Ovary (tissue), 9 donors: Measurements from ENCODE around the gene TRPV4. TPM values are rescaled to one million over a fixed set of nuclear protein-coding genes. Genes with fewer than 3 reads are reported as not detected.
"Not testable (repeated sequence)": the region's sequence is repeated elsewhere in the genome, so short reads cannot be mapped to it uniquely, and the experiment has no call there.

ENCODE experiments used
- DNase-seq, 5 donors: peaks; one replicate each; pipeline ENCODE4 v3.0.0-alpha.2; 2019 to 2020
- H3K27ac ChIP-seq, 2 donors: fragments of 200-600 bp; one replicate each; pipeline versions ENCODE4 v1.5.1 to v1.8.0; 2019 to 2022
- H3K27me3 ChIP-seq: fragments of 200-600 bp; one replicate; pipeline ENCODE4 v1.8.0; 2022
- H3K36me3 ChIP-seq: fragments of 200-600 bp; sonication (generic); one replicate; pipeline ENCODE4 v1.5.1; 2019
- H3K4me1 ChIP-seq: one replicate; pipeline ENCODE4 v1.8.1; 2013; ENCODE audit warnings: mild to moderate bottlenecking, moderate library complexity; ENCODE audit not compliant: insufficient read depth
- H3K4me3 ChIP-seq: fragments of 200-600 bp; sonication (generic); one replicate; pipeline ENCODE4 v1.5.1; 2017
- H3K9me3 ChIP-seq, 2 donors: fragments of 200-600 bp in 1 of 2; sonication (generic) in 1 of 2; one replicate each; pipeline versions ENCODE4 v1.5.1 to v1.8.1; 2013 to 2019; ENCODE audit warnings: mild to moderate bottlenecking in 1 of 2, moderate library complexity in 1 of 2
- EP300 ChIP-seq: sonication (generic); formaldehyde crosslinking; IDR thresholded peaks from one replicate; pipeline ENCODE4 v1.6.1; 2017; ENCODE audit warnings: antibody characterized with exemption
- POLR2A ChIP-seq: fragments of 450-650 bp; IDR thresholded peaks from one replicate; pipeline ENCODE4 v1.6.1; 2017; ENCODE audit warnings: antibody characterized with exemption, mild to moderate bottlenecking, moderate library complexity
- WGBS, 3 donors: extraction: QIAGEN DNeasy Blood & Tissue Kit in 1 of 3; methylation state at CpG; one replicate each; pipeline versions ENCODE4 v1.1.5 to v1.1.7; 2013 to 2017; 5-methylcytosine and 5-hydroxymethylcytosine counted together
- intact Hi-C, 4 donors: fragments of 100-400 bp; cut with DNase I; formaldehyde crosslinking; loops; one replicate each; pipeline versions ENCODE4 v1.11.0 to v1.15.1; 2022 to 2023
- polyA plus RNA-seq, 2 donors: library from polyadenylated mRNA; stranded (reverse); fragments of 200-250 nt in 1 of 2; fragments of 350-450 nt in 1 of 2; fragmentation: Illumina TruSeq in 1 of 2; extraction: RNeasy Lipid Tissue Mini Kit (QIAGEN cat#74804) in 1 of 2; gene quantifications; one replicate each; pipeline ENCODE4 v1.2.3, GENCODE V29; 2013 to 2014
- total RNA-seq, 7 donors: library from RNA; depleted of rRNA in 2 of 7; stranded (reverse); fragments of >200 nt in 2 of 7; fragmentation: NEBNext Ultra II Directional in 3 of 7; extraction: Animal tissue kit (Norgen Biotek cat#: 25700) in 3 of 7; gene quantifications; one replicate each; pipeline versions ENCODE4 v1.1.0 to v1.2.4, GENCODE V29; 2016 to 2023
- TF ChIP-seq, protein P1 (sequence below), 3 donors: fragments of 450-650 bp in 2 of 3; fragments of 200-600 bp in 1 of 3; IDR thresholded peaks; one replicate each; pipeline versions ENCODE4 v1.5.1 to v1.8.0; 2016 to 2022; ENCODE audit warnings: antibody characterized with exemption in 3 of 3, mild to moderate bottlenecking in 1 of 3
- donor health status: DM: no; HTN: no; CAD: no; lungs with moderate emphysema.
- donor health status: DM: no; HTN: no; CAD: no.
- donor health status: Bipolar disorder and iron deficiency.
- donor health status: DM: yes; HTN: yes; CAD: no.
- donor health status: DM: no; HTN: no; CAD: no.
- donor health status: DM: yes; HTN: yes; CAD: no.

Gene TRPV4
- total and polyA plus RNA-seq, 9 donors: 0.12 to 2.4 (median 0.49) TPM; not detected in 1

DNA sequence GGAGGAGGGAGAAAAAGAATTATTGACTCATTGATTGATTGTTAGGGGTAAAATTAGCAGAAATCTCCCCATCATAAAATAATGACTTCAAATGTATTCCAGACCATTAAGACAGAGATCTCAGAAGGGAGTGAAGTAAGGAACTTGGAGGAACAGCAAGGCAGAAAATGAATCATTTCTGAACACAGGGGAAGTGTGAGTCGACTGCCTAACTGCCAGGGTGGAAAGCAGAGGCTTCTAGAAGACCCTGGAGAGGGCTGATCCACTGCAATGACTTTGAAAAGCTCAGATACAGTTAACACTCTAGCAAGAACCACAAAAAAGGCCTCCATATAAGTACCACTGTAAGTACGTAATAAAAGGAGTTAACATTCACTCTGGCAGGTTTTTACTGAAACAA, 37.5 kb upstream of the TRPV4 start:
- TF ChIP-seq POLR2A (no peak), EP300 (no peak)
- TF ChIP-seq, protein P1, sequence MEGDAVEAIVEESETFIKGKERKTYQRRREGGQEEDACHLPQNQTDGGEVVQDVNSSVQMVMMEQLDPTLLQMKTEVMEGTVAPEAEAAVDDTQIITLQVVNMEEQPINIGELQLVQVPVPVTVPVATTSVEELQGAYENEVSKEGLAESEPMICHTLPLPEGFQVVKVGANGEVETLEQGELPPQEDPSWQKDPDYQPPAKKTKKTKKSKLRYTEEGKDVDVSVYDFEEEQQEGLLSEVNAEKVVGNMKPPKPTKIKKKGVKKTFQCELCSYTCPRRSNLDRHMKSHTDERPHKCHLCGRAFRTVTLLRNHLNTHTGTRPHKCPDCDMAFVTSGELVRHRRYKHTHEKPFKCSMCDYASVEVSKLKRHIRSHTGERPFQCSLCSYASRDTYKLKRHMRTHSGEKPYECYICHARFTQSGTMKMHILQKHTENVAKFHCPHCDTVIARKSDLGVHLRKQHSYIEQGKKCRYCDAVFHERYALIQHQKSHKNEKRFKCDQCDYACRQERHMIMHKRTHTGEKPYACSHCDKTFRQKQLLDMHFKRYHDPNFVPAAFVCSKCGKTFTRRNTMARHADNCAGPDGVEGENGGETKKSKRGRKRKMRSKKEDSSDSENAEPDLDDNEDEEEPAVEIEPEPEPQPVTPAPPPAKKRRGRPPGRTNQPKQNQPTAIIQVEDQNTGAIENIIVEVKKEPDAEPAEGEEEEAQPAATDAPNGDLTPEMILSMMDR (IDR thresholded peaks at IDR 0.05): no peak
- no peaks in the 10 kb centered on the region for H3K4me1 ChIP-seq
- H3K27me3 ChIP-seq: no peaks in the 10 kb centered on the region
- H3K4me3 ChIP-seq: no peak overlapping the region
- 67 to 79% (median 76%) methylated on average over 2 of the region's 2 CpGs for WGBS, 3 donors
- H3K36me3 ChIP-seq: no peaks in the 10 kb centered on the region
- intact Hi-C loops: no loop called here
- H3K27ac ChIP-seq: no peak overlapping the region
- no peaks in the 10 kb centered on the region for H3K9me3 ChIP-seq
- DNase-seq: no peak

DNA sequence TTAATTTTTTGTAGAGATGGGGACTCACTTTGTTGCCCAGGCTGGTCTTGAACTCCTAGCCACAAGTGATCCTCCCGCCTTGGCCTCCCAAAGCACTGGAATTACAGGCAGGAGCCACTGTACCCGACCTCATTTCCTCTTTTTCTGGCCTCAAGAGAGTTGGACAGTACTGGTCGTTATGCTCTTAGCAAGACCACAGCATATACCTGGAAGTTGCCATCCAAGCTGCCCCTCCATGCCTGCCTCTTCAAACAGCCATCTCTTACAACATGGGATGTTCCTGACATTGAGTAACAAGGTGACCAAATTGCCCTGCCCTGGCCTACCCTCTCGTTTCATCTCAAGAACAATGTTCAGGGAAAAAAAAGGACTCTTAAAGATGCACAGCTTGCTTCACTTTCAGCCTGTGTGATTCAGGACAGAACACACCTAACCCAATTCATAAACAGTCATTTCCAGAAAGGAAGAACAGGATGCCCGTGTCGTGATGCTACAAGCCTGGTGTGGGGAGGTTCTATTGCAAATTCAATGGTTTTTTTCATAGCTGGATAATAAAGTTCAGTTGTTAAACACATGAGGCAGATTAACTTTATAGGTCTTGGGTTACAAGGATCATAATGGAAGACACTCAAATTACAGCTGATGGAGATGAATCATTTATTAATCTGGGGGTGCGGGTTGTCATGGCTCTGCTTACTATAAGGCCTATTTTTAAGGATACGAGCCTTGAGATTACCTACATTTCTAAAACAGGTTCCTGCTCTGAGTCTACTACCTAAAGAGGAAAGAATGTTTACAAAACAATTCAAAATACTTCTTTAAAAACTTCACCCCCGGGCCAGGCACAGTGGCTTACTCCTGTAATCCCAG, 35.2 kb upstream of the TRPV4 start:
- intact Hi-C loops: no loop called here
- no peak overlapping the region for H3K27ac ChIP-seq
- H3K36me3 ChIP-seq: no peaks in the 10 kb centered on the region
- 88 to 92% (median 90%) methylated on average over 9 of the region's 9 CpGs for whole genome bisulfite sequencing, 3 donors
- no peak for DNase-seq
- no peak overlapping the region for H3K4me3 ChIP-seq
- TF ChIP-seq POLR2A (no peak), EP300 (no peak)
- TF ChIP-seq, protein P1 (IDR thresholded peaks at IDR 0.05): no peak
- no peaks in the 10 kb centered on the region for H3K27me3 ChIP-seq
- peaks cover 9% of the 10 kb centered on the region for H3K4me1 ChIP-seq
- no peaks in the 10 kb centered on the region for H3K9me3 ChIP-seq

DNA sequence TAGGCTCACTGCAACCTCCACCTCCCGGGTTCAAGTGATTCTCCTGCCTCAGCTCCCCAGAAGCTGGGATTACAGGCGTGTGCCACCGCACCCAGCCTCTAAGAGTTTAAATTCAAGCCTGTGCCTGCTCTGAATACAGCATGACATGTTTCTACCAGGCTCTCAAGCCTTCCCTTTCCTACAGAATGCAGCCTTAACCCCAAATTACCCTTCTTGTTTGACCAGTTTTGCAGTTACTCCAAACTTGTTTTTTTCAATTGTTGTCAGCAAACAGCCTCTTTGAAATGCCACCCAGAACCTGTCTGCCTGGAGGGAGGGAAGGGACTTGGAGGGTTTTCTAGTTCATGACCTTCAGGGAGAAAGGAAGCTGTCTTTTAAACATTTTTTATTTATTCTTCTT, 31.7 kb upstream of the TRPV4 start:
- no peak overlapping the region for H3K27ac ChIP-seq
- peaks cover 9% of the 10 kb centered on the region for H3K4me1 ChIP-seq
- intact Hi-C loops: no loop called here
- WGBS, 3 donors: 65 to 79% (median 72%) methylated on average over 3 of the region's 3 CpGs
- H3K9me3 ChIP-seq: no peaks in the 10 kb centered on the region
- TF ChIP-seq, protein P1 (IDR thresholded peaks at IDR 0.05): no peak
- TF ChIP-seq EP300 (no peak), POLR2A (no peak)
- no peak for DNase-seq
- no peaks in the 10 kb centered on the region for H3K36me3 ChIP-seq
- no peak overlapping the region for H3K4me3 ChIP-seq
- H3K27me3 ChIP-seq: no peaks in the 10 kb centered on the region

DNA sequence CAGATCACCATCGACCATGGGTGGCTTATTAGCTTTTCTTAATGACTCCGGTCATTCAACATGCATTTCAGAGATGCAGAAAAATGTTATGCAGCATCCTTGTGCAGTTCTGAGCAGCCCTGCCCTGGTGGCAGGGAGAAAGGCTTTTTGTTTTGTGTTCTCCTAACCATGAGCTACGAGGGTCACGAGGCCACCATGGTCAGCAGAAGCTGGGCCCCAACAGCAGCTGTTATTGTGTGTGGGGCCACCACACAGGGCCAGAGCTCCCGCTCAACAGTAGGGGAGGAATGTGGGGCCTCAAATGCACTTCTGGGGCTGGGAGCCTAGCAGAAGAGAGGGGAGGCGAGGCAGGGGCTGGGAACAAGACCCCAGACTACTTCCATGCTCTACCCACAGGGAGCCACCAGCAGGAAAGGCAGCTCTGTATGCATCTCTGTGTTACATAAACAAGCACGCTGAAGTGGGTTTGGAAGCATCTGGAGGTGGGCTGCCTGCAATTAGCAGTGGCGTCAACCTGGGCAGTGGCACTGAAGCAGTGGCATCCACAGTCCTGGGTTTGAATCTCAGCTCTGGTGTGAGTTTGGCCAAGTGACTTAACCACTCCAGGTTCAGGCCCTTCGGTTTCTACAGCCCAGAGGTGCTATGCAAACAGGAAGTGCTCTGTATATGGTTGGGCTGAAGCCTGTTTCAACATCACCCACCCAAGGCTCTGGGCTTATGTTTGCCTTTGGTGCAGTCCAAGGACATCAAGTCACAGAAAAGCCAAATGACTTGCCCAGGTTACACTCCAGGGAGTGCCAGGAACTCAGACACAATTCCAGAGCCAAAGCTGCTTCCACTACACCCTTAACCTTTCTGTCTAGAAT, 30.9 kb upstream of the TRPV4 start:
- Histone ChIP-seq H3K36me3 (no peaks in the 10 kb centered on the region), H3K4me3 (no peak overlapping the region), H3K9me3 (no peaks in the 10 kb centered on the region), H3K27me3 (no peaks in the 10 kb centered on the region), H3K4me1 (peaks cover 9% of the 10 kb centered on the region), H3K27ac (no peak overlapping the region)
- DNase-seq: no peak
- TF ChIP-seq POLR2A (no peak), EP300 (no peak)
- TF ChIP-seq, protein P1 (IDR thresholded peaks at IDR 0.05): no peak
- intact Hi-C loops: no loop called here
- 70 to 80% (median 76%) methylated on average over 9 of the region's 9 CpGs for WGBS, 3 donors

DNA sequence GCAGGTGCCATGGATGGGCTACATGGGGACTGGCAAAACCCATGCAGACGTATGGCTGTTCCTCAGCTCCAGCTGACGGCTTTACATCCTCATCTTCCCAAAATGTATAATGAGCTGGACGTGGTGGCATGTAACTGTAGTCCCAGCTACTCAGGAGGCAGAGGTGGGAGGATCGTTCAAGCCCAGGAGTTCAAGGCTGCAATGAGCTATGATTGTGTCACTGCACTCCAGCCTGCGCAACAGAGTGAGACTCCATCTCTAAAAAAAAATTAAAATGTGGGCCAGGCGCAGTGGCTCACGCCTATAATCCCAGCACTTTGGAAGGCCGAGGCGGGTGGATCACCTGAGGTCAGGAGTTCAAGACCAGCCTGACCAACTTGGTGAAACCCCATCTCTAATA, 29.3 kb upstream of the TRPV4 start:
- 85 to 93% (median 91%) methylated on average over 9 of the region's 9 CpGs for WGBS, 3 donors
- H3K9me3 ChIP-seq, intact Hi-C loops, H3K27me3 ChIP-seq, DNase-seq, H3K4me3 ChIP-seq, H3K36me3 ChIP-seq, H3K4me1 ChIP-seq, H3K27ac ChIP-seq: not testable (repeated sequence)
